Measurements from ENCODE around the gene PAQR9.

GRCh38 chr3:142929890-142930289, 33.6 kb downstream of the PAQR9 start:
- TF ChIP-seq CTCF (conservative IDR thresholded peaks at IDR 0.05) (no peak), EZH2 (IDR thresholded peaks at IDR 0.05; ENCODE audit: low read depth) (no peak)
